ENCODE data around the gene ANKRD52. TPM values are rescaled to one million over a fixed set of nuclear protein-coding genes. Genes with fewer than 3 reads are reported as not detected.
"Not testable (repeated sequence)": the region's sequence is repeated elsewhere in the genome, so short reads cannot be mapped to it uniquely, and the experiment has no call there.

The ANKRD52 gene
- total RNA-seq, 2 donors from 2014 or later = 18.5 to 29.0 TPM

DNA sequence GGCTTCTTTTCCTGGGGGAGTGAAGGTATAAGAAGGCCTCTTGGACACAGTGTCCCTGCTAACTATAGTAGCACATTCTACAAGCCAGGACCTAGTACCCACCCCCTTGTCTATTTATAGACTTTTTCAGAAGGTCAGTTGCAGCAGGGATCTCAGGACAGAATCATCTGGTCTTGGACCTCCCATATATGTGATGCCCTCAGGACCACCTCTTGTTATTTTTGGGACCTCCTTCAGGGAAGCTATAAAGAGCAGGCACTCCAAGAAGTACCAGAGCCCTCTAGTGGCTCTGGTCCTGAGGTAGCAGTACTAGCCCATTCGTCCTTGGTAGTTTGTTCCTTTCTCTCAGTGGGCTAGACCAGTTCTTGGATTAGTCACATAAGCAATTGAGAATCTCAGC, 12.8 kb upstream of the ANKRD52 start:
- Histone ChIP-seq H3K4me1 (replicated peaks) (peaks cover 4% of the 10 kb centered on the region), H3K36me3 (peaks cover 5 to 12% of the 10 kb centered on the region in 2 donors), H3K9me3 (no peaks in the 10 kb centered on the region), H3K4me3 (no peak overlapping the region), H3K27me3 (replicated peaks; ENCODE audit: insufficient read depth) (no peaks in the 10 kb centered on the region), H3K27ac (no peak overlapping the region)
- WGBS = 21% methylated on average over 1 of the region's 1 CpG
- TF ChIP-seq, protein P1, sequence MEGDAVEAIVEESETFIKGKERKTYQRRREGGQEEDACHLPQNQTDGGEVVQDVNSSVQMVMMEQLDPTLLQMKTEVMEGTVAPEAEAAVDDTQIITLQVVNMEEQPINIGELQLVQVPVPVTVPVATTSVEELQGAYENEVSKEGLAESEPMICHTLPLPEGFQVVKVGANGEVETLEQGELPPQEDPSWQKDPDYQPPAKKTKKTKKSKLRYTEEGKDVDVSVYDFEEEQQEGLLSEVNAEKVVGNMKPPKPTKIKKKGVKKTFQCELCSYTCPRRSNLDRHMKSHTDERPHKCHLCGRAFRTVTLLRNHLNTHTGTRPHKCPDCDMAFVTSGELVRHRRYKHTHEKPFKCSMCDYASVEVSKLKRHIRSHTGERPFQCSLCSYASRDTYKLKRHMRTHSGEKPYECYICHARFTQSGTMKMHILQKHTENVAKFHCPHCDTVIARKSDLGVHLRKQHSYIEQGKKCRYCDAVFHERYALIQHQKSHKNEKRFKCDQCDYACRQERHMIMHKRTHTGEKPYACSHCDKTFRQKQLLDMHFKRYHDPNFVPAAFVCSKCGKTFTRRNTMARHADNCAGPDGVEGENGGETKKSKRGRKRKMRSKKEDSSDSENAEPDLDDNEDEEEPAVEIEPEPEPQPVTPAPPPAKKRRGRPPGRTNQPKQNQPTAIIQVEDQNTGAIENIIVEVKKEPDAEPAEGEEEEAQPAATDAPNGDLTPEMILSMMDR (IDR thresholded peaks at IDR 0.05) = peak in 1 of 4 experiments; percentile 16
- TF ChIP-seq POLR2AphosphoS5 (IDR thresholded peaks at IDR 0.05) (no peak), POLR2A (IDR thresholded peaks at IDR 0.05) (no peak)
- intact Hi-C loops (cut with DNase I) = no loop called here
- DNase-seq (ENCODE audit: low spot score) = no peak

GRCh38 chr12:56267443-56268071, 9.4 kb upstream of the ANKRD52 start:
- Histone ChIP-seq H3K27ac (peak overlapping the region; percentile 91 to 93), H3K4me3 (peak overlapping the region; percentile 56 to 75), H3K4me1 (replicated peaks) (peaks cover 4% of the 10 kb centered on the region), H3K27me3 (replicated peaks; ENCODE audit: insufficient read depth) (no peaks in the 10 kb centered on the region), H3K9me3 (no peaks in the 10 kb centered on the region), H3K36me3 (no peaks in the 10 kb centered on the region)
- no peak for DNase-seq (ENCODE audit: low spot score)
- intact Hi-C loops (cut with DNase I) = no loop called here
- no peak for TF ChIP-seq POLR2A (IDR thresholded peaks at IDR 0.05)
- TF ChIP-seq POLR2AphosphoS5 (IDR thresholded peaks at IDR 0.05) = no peak
- TF ChIP-seq, protein P1 (IDR thresholded peaks at IDR 0.05) = no peak
- 27% methylated on average over 21 of the region's 21 CpGs for WGBS

GRCh38 chr12:56266693-56267442, 8.7 kb upstream of the ANKRD52 start, which contains the start of gene COQ10A:
Gene COQ10A (plus strand): TSS chr12:56266942. CDS start chr12:56267119, 177 bp downstream.
- DNase-seq (ENCODE audit: low spot score) = peak; percentile 90
- Histone ChIP-seq H3K4me1 (replicated peaks) (peaks cover 4% of the 10 kb centered on the region), H3K9me3 (no peaks in the 10 kb centered on the region), H3K27me3 (replicated peaks; ENCODE audit: insufficient read depth) (no peaks in the 10 kb centered on the region), H3K4me3 (peak within 1 kb of the TSS; percentile 56 to 75), H3K36me3 (no peaks in the 10 kb centered on the region), H3K27ac (peak within 1 kb of the TSS; percentile 91 to 93)
- intact Hi-C loops (cut with DNase I) = no loop called here
- TF ChIP-seq, protein P1 (IDR thresholded peaks at IDR 0.05) = peak; percentile 25 to 85 (median 70)
- peak; percentile 81 for TF ChIP-seq POLR2A (IDR thresholded peaks at IDR 0.05)
- TF ChIP-seq POLR2AphosphoS5 (IDR thresholded peaks at IDR 0.05) = peak; percentile 92
- under 1% methylated on average over 59 of the region's 68 CpGs for whole genome bisulfite sequencing

DNA sequence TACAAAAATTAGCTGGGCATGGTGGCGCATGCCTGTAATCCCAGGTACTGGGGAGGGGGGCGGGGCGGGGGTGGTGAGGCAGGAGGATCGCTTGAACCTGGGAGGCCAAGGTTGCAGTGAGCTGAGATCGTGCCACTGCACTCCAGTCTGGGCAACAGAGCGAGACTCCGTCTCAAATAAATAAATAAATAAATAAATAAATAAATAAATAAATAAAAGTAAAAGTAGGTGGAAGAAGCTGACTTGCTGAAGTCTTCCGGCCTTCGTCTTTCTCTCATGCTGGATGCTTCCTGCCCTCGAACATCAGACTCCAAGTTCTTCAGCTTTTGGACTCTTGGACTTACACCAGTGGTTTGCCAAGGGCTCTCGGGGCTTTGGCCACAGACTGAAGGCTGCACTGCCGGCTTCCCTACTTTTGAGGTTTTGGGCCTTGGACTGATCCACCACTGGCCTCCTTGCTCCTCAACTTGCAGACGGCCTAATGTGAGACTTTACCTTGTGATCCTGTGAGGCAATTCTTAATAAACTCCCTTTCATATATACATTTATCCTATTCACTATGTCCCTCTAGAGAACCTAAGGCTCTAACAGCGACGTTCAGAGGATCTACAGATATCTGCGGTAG, 8.0 kb upstream of the ANKRD52 start:
- 59% methylated on average over 16 of the region's 16 CpGs for WGBS
- H3K9me3 ChIP-seq; H3K4me1 ChIP-seq (replicated peaks); H3K27me3 ChIP-seq (replicated peaks; ENCODE audit: insufficient read depth); DNase-seq (ENCODE audit: low spot score); H3K36me3 ChIP-seq; intact Hi-C loops (cut with DNase I): not testable (repeated sequence)
- peak overlapping the region; percentile 91 to 93 for H3K27ac ChIP-seq
- peak overlapping the region; percentile 56 to 75 for H3K4me3 ChIP-seq

- intact Hi-C loops (cut with DNase I); H3K27me3 ChIP-seq (replicated peaks; ENCODE audit: insufficient read depth); H3K9me3 ChIP-seq; H3K36me3 ChIP-seq; H3K4me1 ChIP-seq (replicated peaks); DNase-seq (ENCODE audit: low spot score); H3K4me3 ChIP-seq; H3K27ac ChIP-seq: not testable (repeated sequence)
- WGBS = 88% methylated on average over 7 of the region's 7 CpGs
Measured at GRCh38 chr12:56262955-56263354, 4.8 kb upstream of the ANKRD52 start.
